NCI-H2107 treated with DMSO at 0.1 percent for 48 hours (cell line): ENCODE data around the gene CDKN2AIP.

Experiments
- DNase-seq: peaks from one replicate; lab custom pipeline; 2025; ENCODE audit not compliant: unreplicated experiment; lab: John Stamatoyannopoulos, UW

The CDKN2AIP gene

DNA sequence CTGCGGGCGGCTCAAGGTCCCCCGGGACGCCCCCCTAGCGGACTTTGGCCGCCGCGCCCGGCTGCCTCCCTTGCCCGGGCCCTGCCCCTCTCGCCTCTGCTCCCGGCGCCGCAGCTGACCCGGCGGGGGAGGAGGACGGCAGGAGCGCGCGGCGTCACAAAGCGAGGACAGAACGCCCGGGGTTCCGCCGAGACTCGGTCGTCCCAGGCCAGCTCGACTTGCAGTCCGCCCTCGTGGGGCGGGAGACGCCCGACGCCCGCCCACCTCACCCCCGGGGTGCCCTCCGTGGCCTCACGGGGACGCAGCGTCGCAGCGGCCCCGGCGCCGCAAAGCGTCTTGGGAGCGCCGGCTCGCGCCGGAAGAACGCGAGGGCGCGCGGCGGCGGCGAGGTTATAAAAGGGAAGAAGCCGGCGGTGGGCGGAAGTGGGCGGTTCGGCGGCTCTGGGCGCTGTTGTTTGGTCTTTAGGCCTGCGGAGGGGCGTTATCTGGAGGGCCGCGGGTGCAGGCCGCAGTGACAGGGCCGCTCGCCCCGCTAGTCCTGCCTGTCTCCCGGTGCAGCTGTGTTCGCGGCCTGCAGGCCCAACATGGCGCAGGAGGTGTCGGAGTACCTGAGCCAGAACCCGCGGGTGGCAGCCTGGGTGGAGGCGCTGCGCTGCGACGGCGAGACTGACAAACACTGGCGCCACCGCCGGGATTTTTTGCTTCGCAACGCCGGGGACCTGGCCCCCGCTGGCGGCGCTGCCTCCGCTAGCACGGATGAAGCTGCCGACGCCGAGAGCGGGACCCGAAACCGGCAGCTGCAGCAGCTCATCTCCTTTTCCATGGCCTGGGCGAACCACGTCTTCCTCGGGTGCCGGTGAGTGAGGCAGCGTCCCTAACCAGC, at the start of gene CDKN2AIP:
TSS of gene CDKN2AIP (plus strand) at position 423 of the 883 bp plus-strand sequence. CDS start at position 585, 162 bp downstream.
- DNase-seq, result peak; percentile 67

DNA sequence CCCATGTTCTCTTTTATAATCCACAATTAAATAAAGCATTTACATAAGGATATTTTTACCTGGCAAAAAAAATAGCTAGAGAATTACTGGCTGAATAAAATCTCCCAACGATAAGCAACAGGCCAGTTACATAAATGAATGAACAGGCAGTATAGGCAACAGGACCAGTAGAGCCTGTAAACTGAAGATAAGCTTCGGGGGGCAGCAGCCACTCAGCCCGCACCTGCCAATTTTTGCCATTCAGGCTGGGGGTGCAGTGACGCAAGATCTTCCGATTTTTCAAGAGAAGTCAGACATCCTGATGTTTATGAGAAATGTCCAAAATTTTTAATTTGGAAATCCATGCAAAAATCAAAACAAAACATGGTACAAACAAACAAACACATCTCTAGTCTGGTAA, 49.0 kb upstream of the CDKN2AIP start:
- no peak for DNase-seq

- DNase-seq, result no peak
These were observed 48.2 kb upstream of the CDKN2AIP start for GRCh38 chr4:183396227-183396637.

DNA sequence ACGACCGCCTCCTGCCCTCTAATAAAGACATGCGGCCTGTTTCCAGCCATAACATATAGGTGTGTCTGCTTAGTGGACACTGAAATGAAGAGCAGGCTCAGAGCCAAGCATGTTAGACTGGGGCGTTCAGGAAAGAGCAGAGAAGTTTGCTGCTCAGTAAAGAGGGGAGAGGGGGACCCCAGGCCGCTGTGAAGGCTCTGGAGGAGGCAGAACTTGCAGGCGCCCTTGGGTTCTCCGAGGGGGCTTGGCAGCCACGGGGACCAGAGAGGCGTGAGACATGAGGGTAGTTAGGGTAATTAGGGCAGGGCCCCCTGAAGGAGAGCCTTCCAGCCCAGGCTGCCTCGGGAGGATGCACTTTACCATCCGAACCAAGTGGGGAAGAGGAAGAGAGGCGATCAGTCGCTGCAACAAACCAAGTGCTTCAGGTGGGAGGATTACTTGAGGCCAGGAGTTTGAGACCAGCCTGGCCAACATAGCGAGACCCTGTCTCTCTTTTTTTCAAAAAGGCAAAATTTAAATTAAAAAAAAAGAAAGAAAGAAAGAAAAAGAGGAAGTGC, 46.6 kb upstream of the CDKN2AIP start:
- DNase-seq, result no peak

- peak; percentile 5 for DNase-seq
These were observed 45.9 kb upstream of the CDKN2AIP start for GRCh38 chr4:183398298-183399125.

DNA sequence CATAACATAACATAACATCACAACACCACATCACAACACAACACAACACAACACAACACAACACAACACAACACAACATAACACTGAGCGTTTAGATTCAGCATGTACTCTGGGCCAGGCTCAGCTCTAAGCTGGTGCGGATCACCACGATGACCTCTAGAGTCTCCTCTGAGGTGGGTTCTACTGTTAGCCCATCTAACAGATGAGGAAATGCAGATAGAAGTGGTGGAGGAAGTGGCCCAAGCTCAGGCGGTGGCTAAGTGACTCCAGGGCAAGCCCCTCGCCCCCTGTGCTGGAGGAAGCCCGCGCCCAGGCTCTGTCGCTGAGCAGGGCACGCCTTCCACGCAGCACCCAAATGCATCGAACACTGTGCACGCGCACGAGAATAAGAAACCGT, 45.3 kb upstream of the CDKN2AIP start:
- no peak for DNase-seq

DNA sequence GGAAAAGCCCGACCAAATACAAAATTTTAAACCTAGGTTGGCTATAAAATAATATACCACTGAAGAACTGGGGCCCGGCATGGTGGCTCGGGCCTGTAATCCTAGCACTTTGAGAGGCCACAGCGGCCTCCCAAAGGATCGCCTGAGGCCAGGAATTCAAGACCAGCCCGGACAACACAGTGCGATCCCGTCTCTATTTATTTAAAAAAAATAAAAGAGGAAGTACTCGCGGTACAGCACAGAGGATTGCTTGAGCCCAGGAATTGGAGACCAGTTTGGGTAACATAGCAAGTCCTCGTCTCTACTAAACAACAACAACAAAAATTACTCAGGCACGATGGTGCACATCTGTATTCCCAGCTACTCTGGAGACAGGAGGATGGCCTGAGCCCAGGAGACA, 44.8 kb upstream of the CDKN2AIP start:
- DNase-seq, result no peak

- no peak for DNase-seq
These were observed 44.4 kb upstream of the CDKN2AIP start for GRCh38 chr4:183400035-183400434.

GRCh38 chr4:183401473-183401872, 43.0 kb upstream of the CDKN2AIP start:
- DNase-seq, result no peak

DNA sequence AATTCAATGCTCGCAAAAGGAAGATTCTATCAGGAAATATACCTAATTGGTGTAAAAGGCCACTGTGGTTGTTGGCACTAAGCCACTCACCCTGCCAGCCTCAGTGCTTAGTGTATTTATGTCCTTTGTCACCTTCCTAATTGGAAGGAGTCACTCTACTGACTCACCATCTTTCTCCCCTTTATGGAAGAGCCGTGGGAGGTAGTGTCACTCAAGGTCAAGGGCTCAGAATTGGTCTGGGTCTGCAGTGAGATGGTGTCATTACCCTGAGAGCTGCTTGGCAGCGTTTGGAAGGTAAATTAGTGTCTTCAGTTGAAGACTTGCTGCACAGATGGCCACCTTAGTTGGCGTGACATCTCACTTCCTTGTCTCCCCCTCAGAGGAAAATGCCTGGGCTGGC, 41.7 kb upstream of the CDKN2AIP start:
- DNase-seq, result no peak

DNA sequence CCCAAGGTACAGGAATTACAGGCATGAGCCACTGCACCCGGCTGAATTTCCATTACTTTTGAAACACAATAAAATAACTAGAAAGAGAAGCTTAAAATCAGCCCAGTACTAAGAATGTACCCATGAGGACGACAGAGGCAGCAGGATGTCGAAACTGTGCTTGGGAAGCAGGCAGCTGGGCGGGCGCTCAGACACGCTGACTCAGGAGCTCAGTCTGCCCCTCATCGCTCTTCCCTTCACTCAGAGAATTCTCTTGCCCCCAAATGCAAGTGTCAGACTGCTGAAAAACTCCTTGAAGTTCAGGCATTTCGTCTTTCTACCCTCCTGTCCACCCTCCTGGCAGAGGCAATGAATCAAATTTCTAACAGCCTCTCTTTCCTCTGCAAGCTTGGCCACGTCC, 41.0 kb upstream of the CDKN2AIP start:
- DNase-seq, result no peak

GRCh38 chr4:183403961-183404360, 40.5 kb upstream of the CDKN2AIP start:
- no peak for DNase-seq

DNA sequence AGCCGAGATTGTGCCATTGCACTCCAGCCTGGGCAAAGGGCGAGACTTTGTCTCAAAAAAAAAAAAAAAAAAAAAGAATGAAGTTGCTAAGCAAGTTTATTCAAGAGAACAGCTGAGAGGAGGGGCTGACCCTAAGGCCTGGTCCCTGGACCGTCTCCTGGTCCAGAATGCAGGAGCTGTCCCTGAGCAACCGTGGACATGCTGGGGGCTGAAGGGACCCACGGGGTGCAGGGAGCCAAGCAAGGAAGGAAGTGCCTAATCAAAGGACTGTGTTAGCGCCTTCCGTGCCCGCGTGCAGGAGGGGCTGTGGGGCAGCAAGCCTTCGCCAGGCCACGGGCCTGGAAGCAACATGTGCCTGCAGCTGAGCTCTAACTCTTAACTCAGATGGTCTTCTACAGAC, 39.1 kb upstream of the CDKN2AIP start:
- no peak for DNase-seq

- DNase-seq, result peak; percentile 63
These were observed 37.3 kb upstream of the CDKN2AIP start for GRCh38 chr4:183407128-183407585.

- DNase-seq, result no peak
These were observed 36.6 kb upstream of the CDKN2AIP start for GRCh38 chr4:183407635-183408464.

DNA sequence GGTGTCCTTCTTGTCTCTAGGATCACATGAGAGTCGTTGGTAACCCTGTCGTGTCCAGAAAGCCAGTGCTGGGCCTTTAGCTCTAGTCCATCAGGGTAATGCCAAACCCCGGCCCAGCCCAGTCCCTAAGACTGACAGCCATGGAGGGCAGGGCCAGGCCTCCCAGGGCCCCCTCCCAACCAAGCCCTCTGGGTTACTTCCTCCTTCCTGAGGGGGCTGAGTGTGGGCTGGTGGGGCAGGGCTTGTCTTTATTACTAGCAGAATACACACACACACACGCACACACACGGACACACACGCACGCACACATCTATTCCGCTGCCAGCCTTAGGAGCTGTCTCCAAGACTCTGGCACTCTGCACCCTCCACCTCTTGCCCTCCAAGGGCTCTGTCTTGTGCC, 35.6 kb upstream of the CDKN2AIP start:
- no peak for DNase-seq

DNA sequence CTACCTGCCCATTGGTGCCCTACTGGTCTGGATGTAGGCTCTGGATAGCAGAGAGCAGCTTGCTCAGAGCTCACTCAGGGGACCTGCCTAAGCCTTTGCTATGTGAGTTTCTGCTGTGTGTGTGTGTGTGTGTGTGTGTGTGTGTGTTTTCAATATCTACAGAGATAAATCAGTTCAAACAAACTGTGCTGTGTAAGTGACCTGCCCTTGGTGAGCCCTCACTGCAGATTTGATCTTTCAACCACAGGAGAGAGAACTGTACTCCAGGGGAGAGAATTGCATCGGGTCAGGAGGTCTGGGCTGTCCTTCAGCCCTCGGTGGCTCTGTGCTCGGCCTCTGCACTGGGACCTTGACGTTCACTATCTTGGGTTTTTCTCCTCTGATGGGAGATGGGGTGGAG, 35.0 kb upstream of the CDKN2AIP start:
- DNase-seq, result no peak

DNA sequence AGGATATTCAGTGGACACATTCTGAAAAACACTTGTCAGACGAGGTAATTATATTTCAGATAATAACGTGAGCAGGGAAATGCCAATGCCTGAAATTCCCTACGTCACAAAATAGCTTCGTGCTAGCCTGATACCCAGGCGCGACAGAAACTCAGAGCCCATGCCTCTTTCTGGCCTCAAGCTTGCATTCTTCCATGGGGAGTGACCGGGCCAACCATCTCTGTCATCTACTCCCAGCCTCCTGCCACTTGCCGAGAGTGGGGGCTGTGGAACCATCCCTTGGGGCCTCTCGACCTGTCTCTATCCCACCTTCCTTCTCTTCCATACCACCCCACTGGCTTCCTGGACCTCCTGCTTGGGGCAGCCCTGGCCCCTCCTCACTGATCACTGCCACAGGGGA, 34.5 kb upstream of the CDKN2AIP start:
- DNase-seq, result no peak

- DNase-seq, result no peak
These were observed 33.1 kb upstream of the CDKN2AIP start for GRCh38 chr4:183411291-183411861.

DNA sequence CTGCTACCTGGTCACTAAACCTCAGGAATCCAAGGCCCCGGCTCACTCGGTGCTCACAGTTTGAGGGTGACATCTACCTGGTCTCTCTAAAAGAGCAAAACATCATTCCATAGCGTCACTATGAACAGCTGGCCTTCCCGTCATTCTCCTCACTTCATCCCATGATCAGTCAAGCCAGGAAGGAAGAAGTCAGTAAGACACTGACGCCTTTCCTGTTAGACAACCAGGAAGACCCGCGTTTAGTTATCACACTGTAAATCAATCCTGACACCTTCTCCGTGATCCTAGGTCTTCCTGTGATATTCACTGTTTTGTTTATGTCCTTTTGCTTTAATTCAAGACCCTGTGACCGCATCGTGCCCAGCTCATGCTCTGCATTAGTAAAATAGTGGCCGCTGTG, 31.6 kb upstream of the CDKN2AIP start:
- DNase-seq, result no peak
